OCI-LY3 (cell line): ENCODE measurements around the gene FAM3A.

Experiments
- CTCF ChIP-seq: fragments of 200-600, 300-600 bp; sonication (generic); IDR thresholded peaks from 2 replicates; pipeline ENCODE4 v1.5.1; 2014; ENCODE audit warnings: antibody characterized with exemption, low read length, low read depth
- EZH2phosphoT487 ChIP-seq: fragments of 200-600 bp; shearing (Covaris generic); IDR thresholded peaks from 2 replicates; pipeline ENCODE4 v1.6.1; 2018; ENCODE audit warnings: antibody characterized with exemption, mixed run types, low read depth

- TF ChIP-seq CTCF: no peak
- TF ChIP-seq EZH2phosphoT487: no peak
Observed at GRCh38 chrX:154486052-154486395, 30.0 kb downstream of the FAM3A start.
